ELF-1 (cell line): ENCODE measurements around the gene CCNA1.

Source experiments
- DNase-seq: peaks from one replicate; pipeline ENCODE4 v3.0.0-alpha.2; 2016; ENCODE audit warnings: low read depth, low spot score

The CCNA1 gene

DNA sequence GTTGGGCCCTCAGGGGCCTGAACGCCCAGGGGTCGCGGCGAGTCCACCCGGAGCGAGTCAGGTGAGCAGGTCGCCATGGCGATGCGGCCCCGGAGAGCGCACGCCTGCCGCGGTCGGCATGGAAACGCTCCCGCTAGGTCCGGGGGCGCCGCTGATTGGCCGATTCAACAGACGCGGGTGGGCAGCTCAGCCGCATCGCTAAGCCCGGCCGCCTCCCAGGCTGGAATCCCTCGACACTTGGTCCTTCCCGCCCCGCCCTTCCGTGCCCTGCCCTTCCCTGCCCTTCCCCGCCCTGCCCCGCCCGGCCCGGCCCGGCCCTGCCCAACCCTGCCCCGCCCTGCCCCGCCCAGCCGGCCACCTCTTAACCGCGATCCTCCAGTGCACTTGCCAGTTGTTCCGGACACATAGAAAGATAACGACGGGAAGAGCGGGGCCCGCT, at the start of gene CCNA1:
Gene CCNA1, plus strand, starts transcription at position 390 of the 439 bp plus-strand sequence. CDS start 562 bp downstream, outside the sequence.
- peak; percentile 80 for DNase-seq

DNA sequence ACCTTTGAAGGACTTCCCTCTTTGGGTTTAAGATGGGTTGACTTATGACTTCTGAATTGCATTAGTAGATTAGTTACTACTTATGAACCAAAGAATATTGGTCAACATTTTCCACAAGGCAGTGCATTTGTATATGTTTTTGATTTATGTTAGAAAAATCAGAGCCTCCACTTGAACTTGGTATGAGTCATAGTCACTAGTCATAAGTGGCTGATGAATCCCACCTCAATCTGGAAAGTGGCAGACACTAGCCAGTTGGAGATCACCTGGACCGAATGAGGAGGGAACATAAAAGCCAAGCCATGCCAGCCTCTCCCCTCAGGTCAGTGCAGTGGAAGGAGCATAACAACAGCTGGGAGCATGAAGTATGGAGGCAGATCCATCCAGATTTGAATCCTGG, 46.8 kb upstream of the CCNA1 start:
- DNase-seq = no peak

DNA sequence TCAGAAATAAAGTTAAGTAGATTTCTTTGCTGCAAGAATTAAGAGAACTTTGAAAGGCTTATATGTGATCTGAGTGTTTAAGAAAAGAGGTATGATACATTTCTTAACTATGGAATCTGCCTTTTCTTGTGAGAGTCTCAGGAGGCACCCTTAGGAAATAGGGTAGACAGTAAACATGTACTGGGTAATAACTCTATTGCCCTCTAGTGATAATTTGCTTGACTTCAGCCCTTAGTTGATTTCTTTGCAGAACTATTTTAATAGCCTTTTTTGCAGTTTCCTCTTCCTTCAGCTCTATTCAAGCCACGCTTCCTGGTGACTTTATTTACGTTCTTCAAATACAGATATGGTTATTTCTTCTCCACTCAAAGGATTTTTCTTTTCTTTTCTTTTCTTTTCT, 37.0 kb upstream of the CCNA1 start:
- DNase-seq = no peak

DNA sequence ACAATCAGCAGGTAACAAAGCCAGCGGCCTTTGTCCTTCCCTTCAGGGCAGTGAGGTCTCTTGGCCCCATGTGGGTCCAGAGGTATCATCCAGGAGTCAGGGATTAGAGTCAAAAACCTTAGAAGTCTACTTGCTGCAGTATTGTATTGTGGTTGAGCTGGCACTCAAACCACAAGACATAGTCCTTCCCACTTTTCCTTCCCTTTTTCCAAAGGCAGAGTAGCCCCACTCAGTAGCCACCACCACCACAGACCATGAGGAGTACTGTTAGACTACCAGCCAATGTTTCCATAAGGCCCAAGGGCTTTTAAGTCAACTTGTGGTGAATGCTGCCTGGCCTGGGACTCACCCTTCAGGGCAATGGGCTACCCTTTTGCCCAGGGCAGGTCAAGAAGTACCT, 27.1 kb upstream of the CCNA1 start:
- no peak for DNase-seq

DNA sequence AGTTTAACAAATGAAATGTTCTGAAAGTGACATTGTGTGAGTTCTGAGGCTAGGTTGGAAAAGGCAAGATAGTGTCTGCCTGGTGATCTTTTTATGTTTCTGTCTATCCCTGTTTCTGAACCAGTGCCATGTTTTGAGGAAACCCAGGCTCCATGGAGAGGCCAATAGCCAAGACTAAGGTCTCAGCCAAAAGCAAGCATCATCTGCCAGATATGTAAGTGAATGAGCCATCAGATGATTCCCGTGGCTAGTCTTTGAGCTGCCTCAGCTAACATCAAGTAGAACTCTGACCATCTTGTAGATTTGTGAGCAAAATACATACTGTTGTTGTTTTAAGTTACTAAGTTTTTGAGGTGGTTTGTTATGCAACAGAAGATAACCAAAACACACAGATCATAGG, 19.6 kb upstream of the CCNA1 start:
- no peak for DNase-seq

DNA sequence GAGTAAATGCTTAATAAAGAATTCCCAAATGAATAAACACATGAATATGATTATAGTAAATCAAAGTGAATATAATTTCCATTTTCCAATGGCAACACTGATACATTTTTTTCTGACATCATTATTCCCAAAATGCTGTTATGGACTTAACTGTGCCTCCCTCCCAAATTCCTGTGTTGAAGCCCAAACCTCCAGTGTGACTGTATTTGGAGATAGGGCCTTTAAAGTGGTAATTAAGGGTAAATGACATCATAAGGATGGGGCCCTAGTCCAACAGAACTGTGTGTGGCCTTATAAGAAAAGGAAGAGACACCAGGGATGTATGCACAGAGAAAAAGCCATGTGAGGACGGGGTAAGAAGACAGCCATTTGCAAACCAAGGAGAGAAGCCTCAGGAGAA, 19.1 kb upstream of the CCNA1 start:
- no peak for DNase-seq

DNA sequence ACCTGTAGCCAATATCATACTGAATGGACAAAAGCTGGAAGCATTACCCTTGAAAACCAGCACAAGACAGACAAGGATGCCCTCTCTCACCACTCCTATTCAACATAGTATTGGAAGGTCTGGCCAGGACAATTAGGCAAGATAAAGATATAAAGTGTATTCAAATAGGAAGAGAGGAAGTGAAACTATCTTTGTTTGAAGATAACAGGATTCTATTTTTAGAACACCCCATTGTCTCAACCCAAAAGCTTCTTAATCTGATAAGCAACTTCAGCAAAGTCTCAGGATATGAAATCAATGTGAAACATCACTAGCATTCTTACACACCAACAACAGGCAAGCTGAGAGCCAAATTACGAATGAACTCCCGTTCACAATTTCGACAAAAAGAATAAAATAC, 17.8 kb upstream of the CCNA1 start:
- no peak for DNase-seq

DNA sequence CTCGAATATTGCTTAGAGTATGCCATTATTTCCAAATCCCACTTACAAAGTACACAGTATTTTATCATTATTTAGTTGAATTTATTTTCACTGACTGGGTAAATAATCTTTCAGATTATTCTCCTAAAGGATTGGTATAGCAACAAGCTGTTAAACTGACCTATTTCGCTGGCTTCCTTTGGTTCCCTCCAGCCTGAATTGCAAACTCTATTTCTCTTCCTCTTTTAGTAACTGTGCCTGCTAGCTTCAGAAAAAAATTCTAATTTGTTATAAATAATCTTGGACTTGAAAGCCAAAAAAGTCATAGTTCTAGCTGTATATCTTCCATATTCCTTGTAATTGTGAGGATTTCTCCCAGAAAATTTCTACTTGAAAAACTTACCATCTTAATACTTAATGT, 15.0 kb upstream of the CCNA1 start:
- DNase-seq = no peak

DNA sequence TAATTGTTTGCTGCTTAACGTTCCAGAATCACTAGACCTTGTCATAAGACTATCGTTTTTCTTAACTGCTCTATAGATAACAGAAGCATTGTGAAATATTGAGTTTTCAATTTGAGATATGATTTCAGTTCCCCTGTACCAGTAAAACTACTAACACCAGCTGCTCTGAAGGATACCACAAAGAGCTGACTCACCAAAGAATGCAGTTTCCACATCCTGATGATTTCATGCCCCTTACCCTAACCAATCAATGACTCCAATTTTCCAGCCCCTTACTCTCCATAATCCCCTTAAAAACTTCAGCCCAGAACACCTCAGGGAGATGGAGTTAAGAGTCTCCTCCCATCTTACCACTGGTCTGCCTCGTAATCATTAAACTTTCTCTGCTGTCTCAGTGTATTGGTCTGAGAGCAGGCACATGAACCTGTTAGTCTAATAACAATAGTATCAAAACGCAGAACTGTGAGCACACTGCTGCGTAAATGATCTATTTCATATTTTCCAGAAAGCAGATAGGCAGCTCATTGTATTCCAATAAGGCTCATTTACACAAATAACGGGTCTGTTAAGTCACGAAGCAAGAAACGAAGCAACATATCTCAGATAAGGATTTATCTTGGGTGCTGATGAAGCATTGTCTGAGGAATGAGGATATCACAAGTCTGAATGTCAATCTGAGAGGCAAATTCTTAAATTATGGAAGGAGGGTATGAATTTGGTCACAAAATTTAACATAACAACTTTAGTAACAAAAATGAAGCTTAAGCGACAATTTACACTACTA, 14.1 kb upstream of the CCNA1 start:
- peak; percentile 25 for DNase-seq

DNA sequence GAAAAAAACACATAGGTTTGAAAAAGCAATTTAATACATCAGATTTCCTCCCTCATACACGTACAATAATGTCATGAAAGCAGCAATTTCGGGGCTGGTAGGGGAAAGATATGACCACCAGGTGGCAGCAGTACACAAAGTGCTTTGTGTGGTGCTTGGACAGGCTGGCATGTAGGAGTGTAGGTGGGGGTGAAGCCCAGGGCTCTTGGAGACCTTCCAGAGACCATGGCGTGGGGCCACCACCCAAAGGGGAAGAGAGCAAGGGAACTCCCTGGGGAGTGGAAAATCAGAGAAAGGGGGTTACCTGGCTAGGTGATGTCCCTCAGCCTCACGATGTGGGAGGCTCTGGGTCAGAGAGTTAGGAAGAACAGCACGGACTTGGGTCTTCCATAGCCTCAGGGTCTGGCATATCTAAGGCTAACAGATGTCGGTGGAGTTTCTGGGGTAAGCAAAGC, 11.8 kb upstream of the CCNA1 start:
- peak; percentile 85 for DNase-seq

DNA sequence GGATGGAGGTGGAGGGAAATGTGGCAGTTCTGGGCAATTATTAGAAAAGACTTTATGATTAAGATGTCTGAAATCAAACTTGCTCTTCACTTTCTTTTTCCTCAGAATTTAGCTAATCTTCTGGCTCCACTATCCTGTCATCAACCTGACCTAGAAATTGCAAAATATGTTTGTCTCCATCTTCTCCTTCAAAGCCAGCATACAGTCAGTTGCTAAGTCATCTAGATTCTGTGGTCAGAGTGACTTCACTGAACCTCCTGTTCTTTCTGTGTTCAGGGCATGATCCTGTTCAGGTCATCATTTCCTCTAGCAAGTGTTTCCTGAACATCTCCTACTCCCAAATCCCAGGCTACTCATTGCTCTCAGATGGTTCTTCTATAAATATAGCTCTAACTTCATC, 10.8 kb upstream of the CCNA1 start:
- DNase-seq = no peak

DNA sequence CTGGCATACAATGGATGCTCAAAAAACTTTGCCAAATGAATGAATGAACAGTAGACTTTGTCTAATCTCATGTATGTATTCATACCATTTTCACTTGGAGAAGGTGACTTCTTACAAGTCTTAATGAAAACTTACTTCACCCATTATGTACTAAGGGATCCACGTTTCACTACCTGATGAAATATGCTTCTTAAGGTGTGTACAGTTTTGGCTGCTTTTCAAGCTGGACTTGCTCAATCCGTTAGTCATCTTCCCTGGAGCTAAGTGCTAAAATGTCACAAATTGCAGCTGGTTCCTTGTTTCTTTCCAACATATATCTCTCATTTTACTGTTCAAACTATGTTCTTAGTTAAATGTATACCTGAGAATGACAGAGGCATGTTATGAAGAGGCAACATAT, 4.2 kb upstream of the CCNA1 start:
- no peak for DNase-seq

DNA sequence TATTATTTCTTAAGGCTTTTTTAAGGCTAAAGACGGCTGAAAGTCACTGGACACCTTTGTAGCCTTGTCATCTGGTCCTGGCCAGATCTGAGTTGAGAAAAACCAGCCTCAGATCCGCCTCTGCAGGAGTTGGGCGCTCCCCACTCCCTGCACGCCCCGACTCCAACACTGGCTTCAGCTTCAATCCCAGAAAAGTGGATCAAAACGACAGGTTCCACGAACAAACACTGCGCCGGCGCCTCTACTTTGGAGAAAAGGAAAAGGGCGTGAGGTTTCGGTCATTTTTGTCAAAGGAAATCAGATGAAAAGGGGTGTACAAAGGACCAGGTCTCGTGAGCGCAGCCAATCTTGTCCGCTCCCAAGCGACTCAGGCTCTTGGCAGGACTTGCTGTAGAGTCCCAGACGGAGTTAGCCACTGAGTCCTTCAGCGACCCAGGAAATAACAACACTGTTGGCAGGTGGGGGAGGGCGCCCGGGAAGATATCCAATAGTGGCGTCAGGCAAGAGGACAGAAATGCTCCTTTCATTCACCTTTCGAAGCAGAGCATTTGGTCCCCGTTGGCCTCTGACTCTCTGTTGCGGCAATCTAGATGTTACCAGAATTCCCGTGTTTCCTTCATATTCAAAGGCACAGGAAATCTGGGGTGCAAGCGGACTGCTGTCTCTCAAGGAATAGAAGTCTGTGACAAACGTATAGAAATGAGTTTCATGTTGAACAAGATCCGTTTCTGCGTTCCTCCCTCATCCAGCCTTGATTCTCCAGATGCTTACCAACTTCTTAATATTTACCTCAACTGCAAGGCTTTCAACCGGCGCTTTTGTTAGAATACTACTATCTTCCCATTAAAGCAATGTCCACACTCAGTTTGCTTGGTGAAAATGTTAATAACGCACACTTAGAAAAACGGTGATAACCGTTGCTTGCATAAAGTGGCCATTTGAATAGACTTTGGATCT, 1.8 kb upstream of the CCNA1 start:
- peak; percentile 62 for DNase-seq

DNA sequence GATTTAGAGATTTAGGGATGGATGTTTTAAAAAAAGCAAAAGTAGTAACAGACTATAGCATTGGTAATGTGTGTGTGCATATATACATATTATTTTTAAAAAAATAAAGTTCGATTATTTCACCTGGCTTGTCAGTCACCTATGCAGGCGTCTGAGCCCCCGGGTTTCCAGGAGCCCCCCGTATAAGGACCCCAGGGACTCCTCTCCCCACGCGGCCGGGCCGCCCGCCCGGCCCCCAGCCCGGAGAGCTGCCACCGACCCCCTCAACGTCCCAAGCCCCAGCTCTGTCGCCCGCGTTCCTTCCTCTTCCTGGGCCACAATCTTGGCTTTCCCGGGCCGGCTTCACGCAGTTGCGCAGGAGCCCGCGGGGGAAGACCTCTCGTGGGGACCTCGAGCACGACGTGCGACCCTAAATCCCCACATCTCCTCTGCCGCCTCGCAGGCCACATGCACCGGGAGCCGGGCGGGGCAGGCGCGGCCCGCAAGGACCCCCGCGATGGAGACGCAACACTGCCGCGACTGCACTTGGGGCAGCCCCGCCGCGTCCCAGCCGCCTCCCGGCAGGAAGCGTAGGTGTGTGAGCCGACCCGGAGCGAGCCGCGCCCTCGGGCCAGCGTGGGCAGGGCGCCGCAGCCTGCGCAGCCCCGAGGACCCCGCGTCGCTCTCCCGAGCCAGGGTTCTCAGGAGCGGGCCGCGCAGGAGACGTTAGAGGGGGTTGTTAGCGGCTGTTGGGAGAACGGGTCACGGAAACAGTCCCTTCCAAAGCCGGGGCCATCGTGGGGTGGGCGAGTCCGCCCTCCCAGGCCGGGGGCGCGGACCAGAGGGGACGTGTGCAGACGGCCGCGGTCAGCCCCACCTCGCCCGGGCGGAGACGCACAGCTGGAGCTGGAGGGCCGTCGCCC, 840 bp upstream of the CCNA1 start:
- no peak for DNase-seq

DNA sequence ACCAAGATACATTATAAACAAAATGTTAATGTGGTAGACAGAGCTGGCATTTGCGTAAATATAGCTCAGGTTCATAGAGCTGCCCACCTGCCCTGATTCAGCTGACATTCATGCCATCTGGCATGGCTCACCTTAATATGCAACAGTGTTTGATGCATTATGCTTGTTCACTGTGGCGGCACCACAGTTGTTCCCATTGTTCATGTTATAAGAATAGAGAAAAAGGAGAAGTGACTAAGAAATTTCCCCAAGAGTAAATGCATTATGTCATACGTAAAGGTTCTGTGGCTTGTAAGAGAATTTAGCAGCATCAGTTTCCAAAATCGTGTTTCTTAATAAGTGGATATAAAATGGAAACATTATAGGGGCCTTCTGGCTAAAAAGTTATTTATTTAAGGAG, 4.5 kb downstream of the CCNA1 start:
- no peak for DNase-seq

DNA sequence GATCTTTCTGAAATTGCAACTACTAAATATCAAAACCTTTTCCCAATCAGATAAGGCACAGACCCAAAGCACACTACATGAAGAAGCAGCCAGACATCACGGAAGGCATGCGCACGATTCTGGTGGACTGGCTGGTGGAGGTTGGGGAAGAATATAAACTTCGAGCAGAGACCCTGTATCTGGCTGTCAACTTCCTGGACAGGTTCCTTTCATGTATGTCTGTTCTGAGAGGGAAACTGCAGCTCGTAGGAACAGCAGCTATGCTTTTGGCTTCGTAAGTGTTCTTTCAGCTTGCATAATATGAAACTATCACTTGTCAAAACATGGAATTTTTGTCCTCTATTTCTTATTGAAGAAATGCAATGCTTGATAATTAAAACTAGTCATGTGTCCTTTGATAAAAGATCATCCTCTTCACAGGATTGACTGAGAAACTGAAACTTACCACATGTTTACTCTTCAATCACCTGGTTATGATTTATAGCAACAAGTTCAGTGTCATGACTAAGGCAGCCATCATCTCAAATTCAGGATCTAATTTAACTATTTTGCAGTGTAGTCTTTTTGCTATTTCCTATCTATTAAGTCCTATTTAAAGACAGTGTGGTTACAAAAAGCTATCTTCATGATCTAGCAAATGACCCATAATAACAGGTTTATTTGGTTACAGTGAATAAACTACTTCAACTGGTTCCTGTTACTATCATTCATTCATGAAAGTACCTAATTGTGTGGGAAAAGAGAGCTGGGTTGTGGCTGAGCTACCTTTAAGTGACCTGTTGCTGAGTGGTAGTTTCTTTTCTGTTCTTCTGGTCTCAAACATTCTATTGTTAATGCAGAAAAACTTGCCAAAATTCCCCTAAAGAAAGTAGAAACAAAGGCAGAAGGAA, 6.5 kb downstream of the CCNA1 start:
- no peak for DNase-seq

DNA sequence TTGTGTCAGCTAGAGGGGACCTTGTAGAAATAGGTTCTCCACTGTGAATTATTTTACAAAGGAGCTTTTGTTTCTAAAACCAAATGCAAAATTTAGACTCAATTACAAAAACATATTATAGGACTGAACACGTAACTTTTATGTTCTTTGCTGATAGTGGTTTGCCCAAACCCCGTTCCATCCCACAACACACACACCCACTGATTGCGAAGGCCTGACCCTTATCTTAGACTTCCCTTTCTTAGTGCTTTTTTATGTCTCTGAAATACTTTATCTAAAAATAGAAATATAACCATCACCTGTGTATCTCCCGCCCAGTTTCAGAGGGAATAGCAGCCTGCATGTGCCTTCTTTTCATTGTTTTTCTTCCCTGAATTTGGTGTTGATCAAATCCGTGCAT, 13.0 kb downstream of the CCNA1 start:
- no peak for DNase-seq

DNA sequence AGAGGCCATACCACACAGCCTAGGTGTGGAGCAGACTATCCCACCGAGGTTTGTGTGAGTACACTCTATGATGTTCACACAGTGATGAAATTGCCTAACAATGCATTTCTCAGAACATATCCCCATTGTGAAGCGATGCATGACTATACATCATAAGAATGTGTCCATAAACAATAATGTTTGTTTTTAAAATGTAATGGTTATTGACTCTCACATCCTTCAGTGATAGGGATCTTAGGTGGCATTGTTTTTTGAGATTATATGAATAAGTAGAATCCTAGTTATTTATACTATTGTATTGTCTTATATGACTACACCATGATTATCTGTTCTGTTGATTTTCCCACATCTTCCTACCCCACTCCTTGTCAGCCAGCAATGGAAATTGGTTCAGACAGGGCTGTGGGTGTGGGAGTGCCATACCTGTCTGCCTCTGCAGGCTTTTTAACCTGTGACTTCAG, 13.6 kb downstream of the CCNA1 start:
- no peak for DNase-seq

DNA sequence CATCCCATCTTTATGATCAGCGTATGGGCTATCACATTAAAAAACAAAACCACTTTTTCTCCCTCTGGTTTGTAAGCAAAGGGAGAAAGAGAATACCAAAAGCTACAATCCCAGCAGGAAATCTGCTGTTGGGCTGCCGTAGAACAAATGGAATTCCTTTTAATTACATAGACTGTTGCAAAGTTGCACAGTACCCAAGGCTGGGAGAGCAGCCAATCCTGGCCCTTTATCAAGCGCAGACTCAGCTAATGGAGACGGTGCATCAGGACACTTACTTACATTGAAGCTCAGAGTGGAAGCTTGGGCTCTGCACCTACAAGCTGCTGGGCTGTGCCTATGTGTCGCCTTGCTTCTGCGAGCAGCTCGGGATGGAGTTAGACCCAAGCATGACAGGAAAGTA, 15.2 kb downstream of the CCNA1 start:
- DNase-seq = no peak

DNA sequence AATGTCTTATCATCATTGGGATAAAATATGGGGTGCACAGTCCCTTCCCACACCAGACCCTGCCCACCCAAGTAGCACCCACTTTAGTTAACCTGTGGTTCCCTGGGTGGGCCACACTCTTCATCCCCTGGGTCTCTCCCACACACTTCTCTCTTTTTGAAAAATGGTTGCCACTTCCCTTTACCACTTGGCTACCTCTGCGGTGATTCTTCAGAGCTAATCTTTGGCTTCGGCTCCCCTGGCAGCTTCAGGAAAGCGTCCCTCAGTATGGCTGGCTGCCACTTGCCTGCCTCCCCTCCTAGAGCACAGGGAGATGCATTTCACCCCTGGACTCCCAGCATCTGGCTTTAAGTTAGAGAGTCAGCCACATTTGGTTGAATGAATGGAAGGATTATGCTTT, 18.2 kb downstream of the CCNA1 start:
- DNase-seq = no peak
